Keratinocyte (primary cell): ENCODE measurements around the gene CCDC148. TPM values are rescaled to one million over a fixed set of nuclear protein-coding genes. Genes with fewer than 3 reads are reported as not detected.

ENCODE experiments used
- DNase-seq: peaks from one replicate; pipeline ENCODE4 v3.0.0-alpha.2; 2011; ENCODE audit warnings: low read depth, missing footprints, low spot score
- FAIRE-seq: peaks from 2 replicates; lab custom pipeline; 2011; peaks lifted over from hg19 to GRCh38; lab: Jason Lieb, UNC
- H2AFZ ChIP-seq: 2 replicates; pipeline ENCODE4 v1.6.0; 2012; ENCODE audit warnings: low read length, control low read depth, inconsistent platforms; ENCODE audit not compliant: control insufficient read depth
- H3K27ac ChIP-seq: 2 replicates; pipeline ENCODE4 v1.5.1; 2011; ENCODE audit warnings: low read length; ENCODE audit not compliant: control insufficient read depth, insufficient read depth
- H3K27me3 ChIP-seq: 3 replicates; pipeline ENCODE4 v1.6.0; 2011; ENCODE audit warnings: low read length; ENCODE audit not compliant: control insufficient read depth, insufficient read depth; ENCODE audit errors: extremely low read depth
- H3K36me3 ChIP-seq, 2 experiments: 2 replicates in 1 of 2; 3 replicates in 1 of 2; pipeline ENCODE4 v1.5.1; 2011; ENCODE audit warnings: low read length in 2 of 2, mild to moderate bottlenecking in 1 of 2; ENCODE audit not compliant: control insufficient read depth in 2 of 2, insufficient read depth in 2 of 2; ENCODE audit errors: extremely low read depth in 1 of 2
- H3K4me1 ChIP-seq: 3 replicates; pipeline ENCODE4 v1.5.1; 2011; ENCODE audit warnings: low read length; ENCODE audit not compliant: control insufficient read depth, insufficient read depth; ENCODE audit errors: extremely low read depth
- H3K4me2 ChIP-seq: 3 replicates; pipeline ENCODE4 v1.6.0; 2011; ENCODE audit warnings: low read depth, low read length; ENCODE audit not compliant: control insufficient read depth, insufficient read depth; ENCODE audit errors: extremely low read depth
- H3K4me3 ChIP-seq, 3 experiments: fragments of 200-600 bp in 1 of 3; sonication (generic) in 1 of 3; 2 replicates in 2 of 3; 3 replicates in 1 of 3; pipeline ENCODE4 v1.5.1; 2011 to 2016; ENCODE audit warnings: low read length in 3 of 3, mild to moderate bottlenecking in 3 of 3, control low read depth in 2 of 3, inconsistent platforms in 1 of 3, low read depth in 1 of 3, mixed read lengths in 1 of 3, mixed run types in 1 of 3, moderate library complexity in 1 of 3; ENCODE audit not compliant: control insufficient read depth in 2 of 3, insufficient read depth in 2 of 3; ENCODE audit errors: extremely low read depth in 1 of 3
- H3K79me2 ChIP-seq: 2 replicates; pipeline ENCODE4 v1.6.0; 2012; ENCODE audit warnings: low read length; ENCODE audit not compliant: control insufficient read depth, insufficient read depth
- H3K9ac ChIP-seq: 3 replicates; pipeline ENCODE4 v1.6.0; 2011; ENCODE audit warnings: low read length; ENCODE audit not compliant: control insufficient read depth, insufficient read depth; ENCODE audit errors: extremely low read depth
- H3K9me1 ChIP-seq: 3 replicates; pipeline ENCODE4 v1.6.0; 2011; ENCODE audit warnings: low read length; ENCODE audit not compliant: control insufficient read depth, insufficient read depth; ENCODE audit errors: extremely low read depth
- H3K9me3 ChIP-seq: 2 replicates; pipeline ENCODE4 v1.5.1; 2012; ENCODE audit warnings: low read depth, low read length; ENCODE audit not compliant: control insufficient read depth
- H4K20me1 ChIP-seq: 3 replicates; pipeline ENCODE4 v1.6.0; 2011; ENCODE audit warnings: low read length; ENCODE audit not compliant: control insufficient read depth, insufficient read depth; ENCODE audit errors: extremely low read depth
- CTCF ChIP-seq, 3 experiments: IDR thresholded peaks in 1 of 3; conservative IDR thresholded peaks in 1 of 3; optimal IDR thresholded peaks in 1 of 3; 2 replicates in 2 of 3; 3 replicates in 1 of 3; pipeline versions ENCODE3 to v1.5.1; 2011; ENCODE audit warnings: low read length in 3 of 3, mild to moderate bottlenecking in 3 of 3, moderate library complexity in 2 of 3, control low read depth in 1 of 3, inconsistent platforms in 1 of 3; ENCODE audit not compliant: insufficient read depth in 2 of 3; ENCODE audit errors: extremely low read depth in 1 of 3
- EZH2 ChIP-seq: IDR thresholded peaks from one replicate; pipeline ENCODE4 v1.6.1; 2012; ENCODE audit warnings: inconsistent platforms, mild to moderate bottlenecking, low read length, moderate library complexity
- dilution Hi-C: fragments of 300-500 bp; cut with MboI; formaldehyde crosslinking; loops from one replicate; pipeline ENCODE4 v1.7.0; 2020; ENCODE audit warnings: low sequenced_read_pairs; ENCODE audit not compliant: extremely low pct_ligation_motif_present
- polyA plus RNA-seq, 5 experiments: library from polyadenylated mRNA; depleted of rRNA in 3 of 5; stranded (reverse) in 3 of 5; stranded (forward) in 1 of 5; unstranded in 1 of 5; fragments of >200 nt; gene quantifications; 1 replicate in 1 of 5; 2 replicates in 3 of 5; 3 replicates in 1 of 5; pipeline versions ENCODE4 v1.2.1 to v1.2.3, GENCODE V29; 2011 to 2012; ENCODE audit warnings: missing spikeins in 2 of 5, low read depth in 1 of 5, low replicate concordance in 1 of 5

The CCDC148 gene
- polyA plus RNA-seq, 1 donor (not counting 4 experiments of a cell fraction or from before 2014, with no cell fraction given): 0.39 TPM

- H3K36me3 ChIP-seq: no peaks in the 10 kb centered on the region
- H3K27me3 ChIP-seq: no peaks in the 10 kb centered on the region
- no peaks in the 10 kb centered on the region for H3K9me3 ChIP-seq
- peak overlapping the region; percentile 59 for H2AFZ ChIP-seq
- peak overlapping the region; percentile 9 for H3K4me2 ChIP-seq
- no peak overlapping the region for H3K9ac ChIP-seq
- no peak for TF ChIP-seq CTCF (optimal IDR thresholded peaks at IDR 0.05 in 1 of 3, IDR thresholded peaks at IDR 0.05 in 1 of 3, conservative IDR thresholded peaks at IDR 0.05 in 1 of 3; ENCODE audit: extremely low read depth in 1 of 3, insufficient read depth in 2 of 3, low read length in 3 of 3)
- no peak for TF ChIP-seq EZH2
- FAIRE-seq (peak; percentile 51), DNase-seq (no peak)
- H3K9me1 ChIP-seq: no peaks in the 10 kb centered on the region
- H3K4me1 ChIP-seq: peaks cover 14% of the 10 kb centered on the region
- H3K4me3 ChIP-seq: no peak overlapping the region
- no peaks in the 10 kb centered on the region for H3K79me2 ChIP-seq
- no peaks in the 10 kb centered on the region for H4K20me1 ChIP-seq
- dilution Hi-C loops: no loop called here
- H3K27ac ChIP-seq: no peak overlapping the region
Observed at GRCh38 chr2:158395166-158395565, 61.4 kb downstream of the CCDC148 start.

- Histone ChIP-seq H3K9ac (no peak overlapping the region), H2AFZ (no peak overlapping the region), H3K27me3 (no peaks in the 10 kb centered on the region), H3K79me2 (no peaks in the 10 kb centered on the region), H3K4me2 (no peak overlapping the region), H4K20me1 (no peaks in the 10 kb centered on the region), H3K9me3 (no peaks in the 10 kb centered on the region), H3K9me1 (no peaks in the 10 kb centered on the region), H3K4me3 (no peak overlapping the region), H3K27ac (no peak overlapping the region), H3K36me3 (no peaks in the 10 kb centered on the region), H3K4me1 (peaks cover 14% of the 10 kb centered on the region)
- no peak for FAIRE-seq
- dilution Hi-C loops: no loop called here
- no peak for TF ChIP-seq EZH2
- no peak for TF ChIP-seq CTCF (optimal IDR thresholded peaks at IDR 0.05 in 1 of 3, IDR thresholded peaks at IDR 0.05 in 1 of 3, conservative IDR thresholded peaks at IDR 0.05 in 1 of 3; ENCODE audit: extremely low read depth in 1 of 3, insufficient read depth in 2 of 3, low read length in 3 of 3)
- no peak for DNase-seq
Observed at GRCh38 chr2:158394453-158394852, 62.1 kb downstream of the CCDC148 start.
